Type B pancreatic cell (in vitro differentiated cells): ENCODE results near the gene PRKN. TPM values are rescaled to one million over a fixed set of nuclear protein-coding genes. Genes with fewer than 3 reads are reported as not detected.

Experiments
- DNase-seq: peaks from one replicate; pipeline ENCODE4 v3.0.0; 2021; ENCODE audit warnings: mixed read lengths; ENCODE audit not compliant: unreplicated experiment; ENCODE audit errors: extremely low spot score
- H3K27ac Mint-ChIP-seq: 2 replicates; pipeline ENCODE4 v1.8.0; 2021; ENCODE audit warnings: mild to moderate bottlenecking, mixed read lengths
- H3K27me3 Mint-ChIP-seq: 2 replicates; pipeline ENCODE4 v1.8.0; 2021; ENCODE audit warnings: mixed read lengths
- H3K36me3 Mint-ChIP-seq: 2 replicates; pipeline ENCODE4 v1.8.0; 2021; ENCODE audit warnings: mixed read lengths
- H3K4me1 Mint-ChIP-seq: one replicate; pipeline ENCODE4 v1.8.0; 2021; ENCODE audit warnings: mixed read lengths; ENCODE audit not compliant: unreplicated experiment
- H3K4me3 Mint-ChIP-seq: 2 replicates; pipeline ENCODE4 v1.8.0; 2021; ENCODE audit warnings: mild to moderate bottlenecking, mixed read lengths
- H3K9me3 Mint-ChIP-seq: 2 replicates; pipeline ENCODE4 v1.8.0; 2021; ENCODE audit warnings: mixed read lengths
- CTCF ChIP-seq: fragments of 200-600 bp; sonication (generic); conservative IDR thresholded peaks from 2 replicates; pipeline ENCODE4 v1.5.0; 2021; ENCODE audit warnings: antibody characterized with exemption, mild to moderate bottlenecking
- total RNA-seq: library from RNA; stranded (reverse); gene quantifications from 2 replicates; pipeline ENCODE4 v1.2.1, GENCODE V29; 2021; ENCODE audit warnings: low replicate concordance

Gene PRKN
- total RNA-seq, 1 donor from 2014 or later = 6.2 TPM

GRCh38 chr6:161361529-161361928 is 1366.0 kb downstream of the PRKN start:
- no peaks in the 10 kb centered on the region for H3K36me3 Mint-ChIP-seq
- no peaks in the 10 kb centered on the region for H3K9me3 Mint-ChIP-seq
- no peaks in the 10 kb centered on the region for H3K4me1 Mint-ChIP-seq
- no peaks in the 10 kb centered on the region for H3K27me3 Mint-ChIP-seq
- no peak for TF ChIP-seq CTCF
- H3K27ac Mint-ChIP-seq = no peak overlapping the region
- DNase-seq = no peak
- no peak overlapping the region for H3K4me3 Mint-ChIP-seq

GRCh38 chr6:161360520-161360919 is 1367.0 kb downstream of the PRKN start:
- Mint-ChIP-seq H3K9me3 (no peaks in the 10 kb centered on the region), H3K36me3 (no peaks in the 10 kb centered on the region), H3K4me3 (no peak overlapping the region), H3K27ac (no peak overlapping the region), H3K27me3 (no peaks in the 10 kb centered on the region), H3K4me1 (no peaks in the 10 kb centered on the region)
- no peak for TF ChIP-seq CTCF
- DNase-seq = no peak

GRCh38 chr6:161359618-161359945 is 1368.0 kb downstream of the PRKN start:
- Mint-ChIP-seq H3K4me3 (no peak overlapping the region), H3K27ac (no peak overlapping the region), H3K4me1 (no peaks in the 10 kb centered on the region), H3K9me3 (no peaks in the 10 kb centered on the region), H3K27me3 (no peaks in the 10 kb centered on the region), H3K36me3 (no peaks in the 10 kb centered on the region)
- no peak for TF ChIP-seq CTCF
- DNase-seq = no peak

GRCh38 chr6:161356167-161356854 is 1371.3 kb downstream of the PRKN start:
- no peak for TF ChIP-seq CTCF
- Mint-ChIP-seq H3K27ac (no peak overlapping the region), H3K36me3 (no peaks in the 10 kb centered on the region), H3K27me3 (no peaks in the 10 kb centered on the region), H3K4me3 (no peak overlapping the region), H3K9me3 (no peaks in the 10 kb centered on the region), H3K4me1 (peaks cover 3% of the 10 kb centered on the region)
- no peak for DNase-seq

GRCh38 chr6:161355696-161356095 is 1371.9 kb downstream of the PRKN start:
- Mint-ChIP-seq H3K4me3 (no peak overlapping the region), H3K9me3 (no peaks in the 10 kb centered on the region), H3K27me3 (no peaks in the 10 kb centered on the region), H3K27ac (no peak overlapping the region), H3K36me3 (no peaks in the 10 kb centered on the region), H3K4me1 (peaks cover 3% of the 10 kb centered on the region)
- TF ChIP-seq CTCF = no peak
- DNase-seq = no peak

GRCh38 chr6:161354956-161355355 is 1372.6 kb downstream of the PRKN start:
- TF ChIP-seq CTCF = no peak
- H3K9me3 Mint-ChIP-seq = no peaks in the 10 kb centered on the region
- no peaks in the 10 kb centered on the region for H3K36me3 Mint-ChIP-seq
- no peak for DNase-seq
- peaks cover 3% of the 10 kb centered on the region for H3K4me1 Mint-ChIP-seq
- H3K4me3 Mint-ChIP-seq = no peak overlapping the region
- H3K27ac Mint-ChIP-seq = no peak overlapping the region
- no peaks in the 10 kb centered on the region for H3K27me3 Mint-ChIP-seq
